ENCODE results near the gene SYT14. TPM values are rescaled to one million over a fixed set of nuclear protein-coding genes. Genes with fewer than 3 reads are reported as not detected.

Gene SYT14
- polyA plus RNA-seq, 1 donor (not counting 4 experiments of a cell fraction or from before 2014, with no cell fraction given): 8.3 TPM

GRCh38 chr1:210061992-210062391 lies 124.0 kb downstream of the SYT14 start:
- dilution Hi-C loops (cut with MboI; ENCODE audit: extremely low pct_ligation_motif_present, low sequenced_read_pairs): no loop called here
- TF ChIP-seq CTCF (optimal IDR thresholded peaks at IDR 0.05 in 1 of 3, IDR thresholded peaks at IDR 0.05 in 1 of 3, conservative IDR thresholded peaks at IDR 0.05 in 1 of 3; ENCODE audit: extremely low read depth in 1 of 3, insufficient read depth in 2 of 3, low read length in 3 of 3) (no peak), EZH2 (IDR thresholded peaks at IDR 0.05; ENCODE audit: low read length) (no peak)
- no peak overlapping the region for H3K4me2 ChIP-seq (ENCODE audit: control insufficient read depth, extremely low read depth, insufficient read depth, low read depth, low read length)
- H3K9ac ChIP-seq (ENCODE audit: control insufficient read depth, extremely low read depth, insufficient read depth, low read length): no peak overlapping the region
- H2AFZ ChIP-seq (ENCODE audit: control insufficient read depth, low read length): no peak overlapping the region
- DNase-seq (ENCODE audit: low read depth, low spot score) (no peak), FAIRE-seq (no peak)
- H3K79me2 ChIP-seq (ENCODE audit: control insufficient read depth, insufficient read depth, low read length): no peaks in the 10 kb centered on the region
- H4K20me1 ChIP-seq (ENCODE audit: control insufficient read depth, extremely low read depth, insufficient read depth, low read length): no peaks in the 10 kb centered on the region
- no peaks in the 10 kb centered on the region for H3K27me3 ChIP-seq (ENCODE audit: control insufficient read depth, extremely low read depth, insufficient read depth, low read length)
- no peaks in the 10 kb centered on the region for H3K36me3 ChIP-seq (ENCODE audit: control insufficient read depth in 2 of 2, extremely low read depth in 1 of 2, insufficient read depth in 2 of 2, low read length in 2 of 2)
- no peak overlapping the region for H3K4me3 ChIP-seq (ENCODE audit: control insufficient read depth in 2 of 3, extremely low read depth in 1 of 3, insufficient read depth in 2 of 3, low read depth in 1 of 3, low read length in 3 of 3)
- no peaks in the 10 kb centered on the region for H3K9me1 ChIP-seq (ENCODE audit: control insufficient read depth, extremely low read depth, insufficient read depth, low read length)
- H3K4me1 ChIP-seq (ENCODE audit: control insufficient read depth, extremely low read depth, insufficient read depth, low read length): no peaks in the 10 kb centered on the region
- no peaks in the 10 kb centered on the region for H3K9me3 ChIP-seq (ENCODE audit: control insufficient read depth, low read depth, low read length)
- no peak overlapping the region for H3K27ac ChIP-seq (ENCODE audit: control insufficient read depth, insufficient read depth, low read length)

GRCh38 chr1:210070531-210070930 lies 132.5 kb downstream of the SYT14 start:
- Histone ChIP-seq H3K36me3 (ENCODE audit: control insufficient read depth in 2 of 2, extremely low read depth in 1 of 2, insufficient read depth in 2 of 2, low read length in 2 of 2) (no peaks in the 10 kb centered on the region), H4K20me1 (ENCODE audit: control insufficient read depth, extremely low read depth, insufficient read depth, low read length) (no peaks in the 10 kb centered on the region), H2AFZ (ENCODE audit: control insufficient read depth, low read length) (no peak overlapping the region), H3K9me1 (ENCODE audit: control insufficient read depth, extremely low read depth, insufficient read depth, low read length) (no peaks in the 10 kb centered on the region), H3K27me3 (ENCODE audit: control insufficient read depth, extremely low read depth, insufficient read depth, low read length) (no peaks in the 10 kb centered on the region), H3K79me2 (ENCODE audit: control insufficient read depth, insufficient read depth, low read length) (no peaks in the 10 kb centered on the region), H3K4me1 (ENCODE audit: control insufficient read depth, extremely low read depth, insufficient read depth, low read length) (no peaks in the 10 kb centered on the region), H3K27ac (ENCODE audit: control insufficient read depth, insufficient read depth, low read length) (no peak overlapping the region), H3K4me2 (ENCODE audit: control insufficient read depth, extremely low read depth, insufficient read depth, low read depth, low read length) (no peak overlapping the region), H3K9ac (ENCODE audit: control insufficient read depth, extremely low read depth, insufficient read depth, low read length) (no peak overlapping the region), H3K9me3 (ENCODE audit: control insufficient read depth, low read depth, low read length) (no peaks in the 10 kb centered on the region), H3K4me3 (ENCODE audit: control insufficient read depth in 2 of 3, extremely low read depth in 1 of 3, insufficient read depth in 2 of 3, low read depth in 1 of 3, low read length in 3 of 3) (no peak overlapping the region)
- no peak for FAIRE-seq
- DNase-seq (ENCODE audit: low read depth, low spot score): no peak
- dilution Hi-C loops (cut with MboI; ENCODE audit: extremely low pct_ligation_motif_present, low sequenced_read_pairs): no loop called here
- TF ChIP-seq EZH2 (IDR thresholded peaks at IDR 0.05; ENCODE audit: low read length): no peak
- TF ChIP-seq CTCF (optimal IDR thresholded peaks at IDR 0.05 in 1 of 3, IDR thresholded peaks at IDR 0.05 in 1 of 3, conservative IDR thresholded peaks at IDR 0.05 in 1 of 3; ENCODE audit: extremely low read depth in 1 of 3, insufficient read depth in 2 of 3, low read length in 3 of 3): no peak
